Smooth muscle cell of trachea (primary cell): ENCODE measurements around the gene CT45A1. TPM values are rescaled to one million over a fixed set of nuclear protein-coding genes. Genes with fewer than 3 reads are reported as not detected.

ENCODE experiments used
- total RNA-seq: library from RNA; depleted of rRNA; stranded (reverse); fragments of >200 nt; gene quantifications from 2 replicates; pipeline ENCODE4 v1.2.1, GENCODE V29; 2014

The CT45A1 gene, protein sequence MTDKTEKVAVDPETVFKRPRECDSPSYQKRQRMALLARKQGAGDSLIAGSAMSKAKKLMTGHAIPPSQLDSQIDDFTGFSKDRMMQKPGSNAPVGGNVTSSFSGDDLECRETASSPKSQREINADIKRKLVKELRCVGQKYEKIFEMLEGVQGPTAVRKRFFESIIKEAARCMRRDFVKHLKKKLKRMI
- total RNA-seq: not detected in 2 replicates

DNA sequence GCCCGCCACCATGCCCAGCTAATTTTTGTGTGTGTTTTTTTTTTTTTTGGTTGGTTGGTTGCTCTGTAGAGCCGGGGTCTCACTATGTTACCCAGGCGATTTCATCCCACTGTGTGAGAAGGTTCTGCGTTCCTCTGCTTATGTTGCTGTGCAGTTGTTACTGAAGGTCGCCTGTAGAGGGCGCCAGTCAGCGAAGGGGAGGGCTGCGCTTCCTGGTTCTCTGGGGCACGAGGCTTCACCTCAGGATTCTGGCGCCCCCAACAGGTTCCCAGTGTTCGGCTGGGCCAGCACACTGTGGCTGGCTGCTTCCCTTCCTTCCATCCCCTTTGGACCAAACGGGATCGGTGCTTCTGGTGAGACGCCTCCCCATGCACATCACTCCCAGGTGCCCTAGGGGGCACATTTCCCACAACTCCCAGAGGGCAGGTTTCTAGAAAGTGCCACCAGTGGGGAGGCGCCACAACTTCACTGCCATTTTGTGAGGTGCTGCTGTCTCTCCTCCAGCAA, at the start of gene CT45A1:
TSS of gene CT45A1 (plus strand) at position 457 of the 507 bp plus-strand sequence. CDS start 5,302 bp downstream, outside the sequence.

DNA sequence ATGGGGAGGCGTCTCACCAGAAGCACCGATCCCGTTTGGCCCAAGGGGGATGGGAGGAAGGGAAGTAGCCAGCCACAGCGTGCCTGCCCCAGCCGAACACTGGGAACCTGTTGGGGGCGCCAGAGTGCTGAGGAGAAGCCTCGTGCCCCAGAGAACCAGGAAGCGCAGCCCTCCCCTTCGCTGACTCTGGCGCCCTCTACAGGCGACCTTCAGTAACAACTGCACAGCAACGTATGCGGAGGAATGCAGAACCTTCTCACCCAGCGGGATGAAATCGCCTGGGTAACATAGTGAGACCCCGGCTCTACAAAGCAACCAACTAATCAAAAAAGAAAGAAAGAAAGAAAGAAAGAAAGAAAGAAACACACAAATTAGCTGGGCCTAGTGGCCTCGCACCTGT, 54.7 kb downstream of the CT45A1 start, which contains the start of gene CT45A3:
TSS of gene CT45A3 (minus strand) at position 101 of the 400 bp plus-strand sequence. CDS start 3,747 bp downstream, outside the sequence.

Other genes with a start within 250 kb of the CT45A1 start
- 3.6 and 5.5 TPM in 2 replicates for gene INTS6L, start 193.0 kb upstream of the CT45A1 start, total RNA-seq
- not detected in 2 replicates for gene CT45A3, start 54.6 kb downstream of the CT45A1 start, total RNA-seq
- gene CT45A5, start 71.9 kb downstream of the CT45A1 start, total RNA-seq: not detected in 2 replicates
- gene CT45A6, start 89.1 kb downstream of the CT45A1 start, total RNA-seq: not detected in 2 replicates
- gene CT45A2, start 106.4 kb downstream of the CT45A1 start, total RNA-seq: not detected in 2 replicates
- not detected in 2 replicates for gene CT45A7, start 123.6 kb downstream of the CT45A1 start, total RNA-seq
- gene CT45A8, start 140.9 kb downstream of the CT45A1 start, total RNA-seq: not detected in 2 replicates
- gene CT45A9, start 158.2 kb downstream of the CT45A1 start, total RNA-seq: not detected in 2 replicates
- gene CT45A10, start 179.8 kb downstream of the CT45A1 start, total RNA-seq: not detected in 2 replicates
- gene SAGE1, start 180.1 kb downstream of the CT45A1 start, total RNA-seq: not detected in 2 replicates